Endothelial cell of umbilical vein (primary cell): Measurements from ENCODE around the gene RPL10A. TPM values are rescaled to one million over a fixed set of nuclear protein-coding genes. Genes with fewer than 3 reads are reported as not detected.

Source experiments
- BruUV-seq: library from RNA; stranded (reverse); fragments of 400-500 nt; replicated peaks from 2 replicates; lab custom pipeline; 2021; lab: Mats Ljungman, UMichigan
- CTCF ChIA-PET: fragments of 300-600, 350-600 bp; sonication (Branson Sonifier 250); formaldehyde crosslinking; loops from one replicate; lab custom pipeline; 2021; ENCODE audit warnings: antibody characterized with exemption, inconsistent platforms; lab: Charles Lee
- POLR2A ChIA-PET: fragments of 300-600, 350-600 bp; sonication (Branson Sonifier 250); formaldehyde crosslinking; loops from one replicate; lab custom pipeline; 2021; ENCODE audit warnings: antibody characterized with exemption, inconsistent platforms; lab: Charles Lee
- DNase-seq: peaks from one replicate; pipeline ENCODE4 v3.0.0-alpha.2; 2011; ENCODE audit warnings: low read depth, low spot score
- FAIRE-seq: peaks from 2 replicates; lab custom pipeline; 2011; peaks lifted over from hg19 to GRCh38; lab: Jason Lieb, UNC
- H2AFZ ChIP-seq: 2 replicates; pipeline ENCODE4 v1.6.0; 2012; ENCODE audit warnings: low read depth, low read length, control low read depth, inconsistent platforms
- H3K27ac ChIP-seq: 2 replicates; pipeline ENCODE4 v1.5.1; 2011; ENCODE audit warnings: low read depth, mild to moderate bottlenecking, control low read depth, low read length, moderate library complexity; ENCODE audit not compliant: insufficient read depth
- H3K27me3 ChIP-seq, 2 experiments: 2 replicates each; pipeline versions ENCODE4 v1.6.0 to v1.6.1; 2011; ENCODE audit warnings: low read length in 2 of 2, mixed read lengths in 1 of 2; ENCODE audit not compliant: control insufficient read depth in 2 of 2, insufficient read depth in 2 of 2
- H3K36me3 ChIP-seq, 2 experiments: 2 replicates in 1 of 2; 3 replicates in 1 of 2; pipeline ENCODE4 v1.5.1; 2011; ENCODE audit warnings: low read length in 2 of 2, mild to moderate bottlenecking in 1 of 2, moderate library complexity in 1 of 2; ENCODE audit not compliant: control insufficient read depth in 2 of 2, insufficient read depth in 2 of 2; ENCODE audit errors: extremely low read depth in 1 of 2
- H3K4me1 ChIP-seq: 3 replicates; pipeline ENCODE4 v1.5.1; 2011; ENCODE audit warnings: mild to moderate bottlenecking, low read length; ENCODE audit not compliant: control insufficient read depth, insufficient read depth; ENCODE audit errors: extremely low read depth
- H3K4me2 ChIP-seq: 2 replicates; pipeline ENCODE4 v1.6.1; 2011; ENCODE audit warnings: low read length, control low read depth, mixed read lengths; ENCODE audit not compliant: insufficient read depth
- H3K4me3 ChIP-seq, 3 experiments: fragments of 200-600 bp in 1 of 3; sonication (generic), shearing (Covaris generic) in 1 of 3; replicated peaks in 1 of 3; 2 replicates each; pipeline ENCODE4 v1.5.1; 2011 to 2016; ENCODE audit warnings: control low read depth in 3 of 3, low read length in 3 of 3, mild to moderate bottlenecking in 2 of 3, inconsistent platforms in 1 of 3, low read depth in 1 of 3, moderate library complexity in 1 of 3; ENCODE audit not compliant: insufficient read depth in 1 of 3
- H3K79me2 ChIP-seq: 2 replicates; pipeline ENCODE4 v1.6.0; 2012; ENCODE audit warnings: low read length, inconsistent platforms; ENCODE audit not compliant: control insufficient read depth, insufficient read depth
- H3K9ac ChIP-seq: replicated peaks from 2 replicates; pipeline ENCODE3; 2011; ENCODE audit warnings: low read length, control low read depth; ENCODE audit not compliant: insufficient read depth; ENCODE audit errors: extremely low read depth
- H3K9me1 ChIP-seq: replicated peaks from 3 replicates; pipeline ENCODE4 v1.6.0; 2011; ENCODE audit warnings: mild to moderate bottlenecking, low read length; ENCODE audit not compliant: control insufficient read depth, insufficient read depth; ENCODE audit errors: extremely low read depth
- H3K9me3 ChIP-seq: replicated peaks from 2 replicates; pipeline ENCODE4 v1.5.1; 2012; ENCODE audit warnings: low read length, inconsistent platforms; ENCODE audit not compliant: control insufficient read depth, insufficient read depth
- H4K20me1 ChIP-seq: replicated peaks from 2 replicates; pipeline ENCODE3; 2011; ENCODE audit warnings: mild to moderate bottlenecking, low read length; ENCODE audit not compliant: control insufficient read depth, insufficient read depth; ENCODE audit errors: extremely low read depth
- EZH2 ChIP-seq: IDR thresholded peaks from 2 replicates; pipeline ENCODE4 v1.6.1; 2012; ENCODE audit warnings: borderline replicate concordance, low read depth, mild to moderate bottlenecking, moderate library complexity, low read length, inconsistent platforms; ENCODE audit not compliant: severe bottlenecking
- FOS ChIP-seq: IDR thresholded peaks from 2 replicates; pipeline ENCODE4 v1.6.1; 2011; ENCODE audit warnings: mild to moderate bottlenecking, low read length, moderate library complexity, borderline replicate concordance; ENCODE audit not compliant: insufficient read depth
- GATA2 ChIP-seq: IDR thresholded peaks from 2 replicates; pipeline ENCODE4 v1.7.0; 2011; ENCODE audit warnings: low read depth, mild to moderate bottlenecking, moderate library complexity, mixed read lengths, low read length; ENCODE audit not compliant: insufficient read length, insufficient read depth
- JUN ChIP-seq: IDR thresholded peaks from 2 replicates; pipeline ENCODE4 v1.6.1; 2011; ENCODE audit warnings: borderline replicate concordance, low read depth; ENCODE audit not compliant: insufficient read length, insufficient read depth
- MYC ChIP-seq: IDR thresholded peaks from one replicate; pipeline ENCODE4 v1.6.1; 2011; ENCODE audit warnings: mild to moderate bottlenecking, low read depth, low read length
- POLR2A ChIP-seq: IDR thresholded peaks from 2 replicates; pipeline ENCODE4 v1.6.1; 2012; ENCODE audit warnings: low read depth, mild to moderate bottlenecking, control low read depth, low read length
- POLR2AphosphoS5 ChIP-seq: IDR thresholded peaks from 2 replicates; pipeline ENCODE4 v1.6.1; 2012; ENCODE audit warnings: low read depth, mild to moderate bottlenecking, control low read depth, low read length, moderate library complexity; ENCODE audit not compliant: insufficient read depth
- dilution Hi-C: fragments of 300-500 bp; cut with MboI; formaldehyde crosslinking; loops from one replicate; pipeline ENCODE4 v1.15.0; 2019; ENCODE audit warnings: low sequenced_read_pairs; ENCODE audit not compliant: extremely low pct_ligation_motif_present
- intact Hi-C: fragments of 100-400 bp; cut with micrococcal nuclease; formaldehyde crosslinking; loops from one replicate; pipeline ENCODE4 v1.10.0; 2022
- microRNA-seq: library from miRNA; unstranded; fragments of <30 nt; microRNA quantifications from one replicate; pipeline ENCODE4 v1.2.0, GENCODE V29; 2021; ENCODE audit warnings: borderline number of aligned reads, borderline replicate concordance
- polyA plus RNA-seq, 4 experiments: library from polyadenylated mRNA; depleted of rRNA in 3 of 4; stranded (reverse) in 3 of 4; unstranded in 1 of 4; fragments of >200 nt; gene quantifications; 2 replicates each; pipeline versions ENCODE4 v1.2.1 to v1.2.3, GENCODE V29; 2011 to 2012; ENCODE audit warnings: missing spikeins in 1 of 4
- small RNA-seq: library from RNA; depleted of rRNA; stranded (forward); fragments of <200 nt; gene quantifications from one replicate; pipeline ENCODE3, GENCODE V24; 2012; ENCODE audit warnings: low replicate concordance, low read depth; ENCODE audit not compliant: insufficient read depth, insufficient read length
- total RNA-seq: library from RNA; stranded (reverse); gene quantifications from 2 replicates; pipeline ENCODE4 v1.2.3, GENCODE V29; 2021
- TF ChIP-seq, protein P1 (sequence below), 2 donors: IDR thresholded peaks; 1 replicate in 1 of 2; 2 replicates in 1 of 2; pipeline ENCODE4 v1.5.1; 2011; ENCODE audit warnings: low read length in 2 of 2, mild to moderate bottlenecking in 2 of 2, moderate library complexity in 2 of 2, control low read depth in 1 of 2, inconsistent platforms in 1 of 2, low read depth in 1 of 2; ENCODE audit not compliant: insufficient read depth in 1 of 2; ENCODE audit errors: extremely low read depth in 1 of 2
- TF ChIP-seq, protein P2 (sequence below): IDR thresholded peaks from 2 replicates; pipeline ENCODE4 v1.6.1; 2011; ENCODE audit not compliant: insufficient read depth, insufficient read length

RPL10A gene
- total and polyA plus RNA-seq, 2 donors (not counting 3 experiments of a cell fraction or from before 2014, with no cell fraction given): 1,339 to 1,956 TPM

DNA sequence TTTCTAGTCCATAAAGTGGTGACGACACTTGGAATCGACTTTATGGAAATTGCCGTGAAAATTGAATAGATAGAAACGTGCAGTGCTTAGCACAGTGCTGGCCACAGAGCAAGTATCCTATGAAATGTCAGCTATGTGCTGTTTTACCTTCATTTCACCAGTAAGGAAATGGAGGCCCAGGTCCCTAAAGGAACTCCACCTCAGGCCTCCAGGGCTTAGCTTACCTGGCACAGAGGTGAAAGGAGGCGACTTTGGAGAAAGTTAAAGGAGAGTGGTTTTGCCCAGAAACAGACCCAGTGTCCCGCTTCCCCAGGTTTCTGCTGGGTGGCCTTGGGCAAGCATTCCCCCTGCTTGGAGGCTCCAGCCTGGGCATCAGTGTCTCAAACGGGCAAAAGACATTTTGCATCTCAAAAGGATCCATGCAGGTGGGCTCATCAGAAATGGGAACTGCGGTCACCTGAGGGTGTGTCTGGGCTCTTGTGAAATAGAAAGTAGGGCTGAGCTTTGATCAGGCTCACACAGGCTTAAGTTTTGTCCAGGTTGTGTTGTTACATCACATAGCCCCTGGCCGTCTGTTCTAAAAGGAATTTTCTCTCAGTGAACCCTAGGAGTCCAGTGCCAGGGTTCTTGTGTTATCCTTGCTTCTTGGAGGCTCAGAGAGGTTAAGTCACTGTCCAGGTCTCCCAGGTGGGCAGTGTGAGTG lies 51.3 kb downstream of the RPL10A start:
- TF ChIP-seq GATA2: no peak
- no peak for TF ChIP-seq MYC
- TF ChIP-seq EZH2: no peak
- TF ChIP-seq, protein P1, sequence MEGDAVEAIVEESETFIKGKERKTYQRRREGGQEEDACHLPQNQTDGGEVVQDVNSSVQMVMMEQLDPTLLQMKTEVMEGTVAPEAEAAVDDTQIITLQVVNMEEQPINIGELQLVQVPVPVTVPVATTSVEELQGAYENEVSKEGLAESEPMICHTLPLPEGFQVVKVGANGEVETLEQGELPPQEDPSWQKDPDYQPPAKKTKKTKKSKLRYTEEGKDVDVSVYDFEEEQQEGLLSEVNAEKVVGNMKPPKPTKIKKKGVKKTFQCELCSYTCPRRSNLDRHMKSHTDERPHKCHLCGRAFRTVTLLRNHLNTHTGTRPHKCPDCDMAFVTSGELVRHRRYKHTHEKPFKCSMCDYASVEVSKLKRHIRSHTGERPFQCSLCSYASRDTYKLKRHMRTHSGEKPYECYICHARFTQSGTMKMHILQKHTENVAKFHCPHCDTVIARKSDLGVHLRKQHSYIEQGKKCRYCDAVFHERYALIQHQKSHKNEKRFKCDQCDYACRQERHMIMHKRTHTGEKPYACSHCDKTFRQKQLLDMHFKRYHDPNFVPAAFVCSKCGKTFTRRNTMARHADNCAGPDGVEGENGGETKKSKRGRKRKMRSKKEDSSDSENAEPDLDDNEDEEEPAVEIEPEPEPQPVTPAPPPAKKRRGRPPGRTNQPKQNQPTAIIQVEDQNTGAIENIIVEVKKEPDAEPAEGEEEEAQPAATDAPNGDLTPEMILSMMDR (IDR thresholded peaks at IDR 0.05; ENCODE audit: extremely low read depth in 1 of 2, insufficient read depth in 1 of 2, low read depth in 1 of 2, low read length in 2 of 2): no peak
- TF ChIP-seq, protein P2, sequence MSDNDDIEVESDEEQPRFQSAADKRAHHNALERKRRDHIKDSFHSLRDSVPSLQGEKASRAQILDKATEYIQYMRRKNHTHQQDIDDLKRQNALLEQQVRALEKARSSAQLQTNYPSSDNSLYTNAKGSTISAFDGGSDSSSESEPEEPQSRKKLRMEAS: no peak
- TF ChIP-seq POLR2A: no peak
- TF ChIP-seq FOS: no peak
- no peak for TF ChIP-seq POLR2AphosphoS5
- no peak for TF ChIP-seq JUN
- no peak overlapping the region for H3K9ac ChIP-seq
- no peak overlapping the region for H2AFZ ChIP-seq
- intact Hi-C loops: loop anchor here (5.0 to 10.0 kb wide), 2 partner anchors 48 to 105 kb away; no protein-coding TSS in a partner anchor
- FAIRE-seq (no peak), DNase-seq (no peak)
- no peaks in the 10 kb centered on the region for H3K27me3 ChIP-seq
- no peak overlapping the region for H3K4me2 ChIP-seq
- H3K79me2 ChIP-seq: no peaks in the 10 kb centered on the region
- H3K4me1 ChIP-seq: no peaks in the 10 kb centered on the region
- no peaks in the 10 kb centered on the region for H3K9me1 ChIP-seq
- BruUV-seq: no TSS peak
- no peak overlapping the region for H3K4me3 ChIP-seq
- dilution Hi-C loops: no loop called here
- ChIA-PET POLR2A (no interaction called here), CTCF (interaction anchor here (1.6 to 11.7 kb wide), 4 partner anchors 33 to 238 kb away, joined by 3 to 252 read pairs (median 7); partner anchors contain the start of gene ARMC12)
- no peaks in the 10 kb centered on the region for H4K20me1 ChIP-seq
- no peaks in the 10 kb centered on the region for H3K9me3 ChIP-seq
- H3K27ac ChIP-seq: no peak overlapping the region
- H3K36me3 ChIP-seq: no peaks in the 10 kb centered on the region

Small RNA genes lying within 50 kb of the gene (microRNA-seq; reads per million reads assigned to microRNA genes)
- not detected for gene MIR7111

Small RNA genes lying within 50 kb of the gene (small RNA-seq; reads per million reads assigned to genes)
- gene MIR7111: not detected

Other genes with a start within 250 kb of the RPL10A start
- 26.7 and 34.6 TPM in 2 replicates for gene ZNF76, start 208.7 kb upstream of the RPL10A start, total RNA-seq
- 27.9 and 33.3 TPM in 2 replicates for gene ZNF76, start 208.7 kb upstream of the RPL10A start, polyA plus RNA-seq
- gene DEF6, start 170.6 kb upstream of the RPL10A start, total RNA-seq: 0.77 and 1.0 TPM in 2 replicates
- 0.43 and 0.59 TPM in 2 replicates for gene DEF6, start 170.6 kb upstream of the RPL10A start, polyA plus RNA-seq
- gene PPARD, start 125.8 kb upstream of the RPL10A start, total RNA-seq: 23.4 and 29.2 TPM in 2 replicates
- gene PPARD, start 125.8 kb upstream of the RPL10A start, polyA plus RNA-seq: 29.2 and 32.5 TPM in 2 replicates
- gene FANCE, start 16.1 kb upstream of the RPL10A start, total RNA-seq: 11.0 and 12.7 TPM in 2 replicates
- 9.1 and 9.5 TPM in 2 replicates for gene FANCE, start 16.1 kb upstream of the RPL10A start, polyA plus RNA-seq
- gene TEAD3, start 28.7 kb downstream of the RPL10A start, total RNA-seq: 1.1 and 2.0 TPM in 2 replicates
- 1.6 and 1.7 TPM in 2 replicates for gene TEAD3, start 28.7 kb downstream of the RPL10A start, polyA plus RNA-seq
- not detected in 2 replicates for gene TULP1, start 44.5 kb downstream of the RPL10A start, total RNA-seq
- gene TULP1, start 44.5 kb downstream of the RPL10A start, polyA plus RNA-seq: not detected in 2 replicates
- 56.8 and 70.6 TPM in 2 replicates for gene FKBP5, start 220.5 kb downstream of the RPL10A start, total RNA-seq
- 11.4 and 16.7 TPM in 2 replicates for gene FKBP5, start 220.5 kb downstream of the RPL10A start, polyA plus RNA-seq